ENCODE data around the gene MGAM2.

The MGAM2 gene

GRCh38 chr7:142114207-142114606 lies 2.7 kb downstream of the MGAM2 start:
- DNase-seq (ENCODE audit: low read depth), result no peak
- TF ChIP-seq, protein P1, sequence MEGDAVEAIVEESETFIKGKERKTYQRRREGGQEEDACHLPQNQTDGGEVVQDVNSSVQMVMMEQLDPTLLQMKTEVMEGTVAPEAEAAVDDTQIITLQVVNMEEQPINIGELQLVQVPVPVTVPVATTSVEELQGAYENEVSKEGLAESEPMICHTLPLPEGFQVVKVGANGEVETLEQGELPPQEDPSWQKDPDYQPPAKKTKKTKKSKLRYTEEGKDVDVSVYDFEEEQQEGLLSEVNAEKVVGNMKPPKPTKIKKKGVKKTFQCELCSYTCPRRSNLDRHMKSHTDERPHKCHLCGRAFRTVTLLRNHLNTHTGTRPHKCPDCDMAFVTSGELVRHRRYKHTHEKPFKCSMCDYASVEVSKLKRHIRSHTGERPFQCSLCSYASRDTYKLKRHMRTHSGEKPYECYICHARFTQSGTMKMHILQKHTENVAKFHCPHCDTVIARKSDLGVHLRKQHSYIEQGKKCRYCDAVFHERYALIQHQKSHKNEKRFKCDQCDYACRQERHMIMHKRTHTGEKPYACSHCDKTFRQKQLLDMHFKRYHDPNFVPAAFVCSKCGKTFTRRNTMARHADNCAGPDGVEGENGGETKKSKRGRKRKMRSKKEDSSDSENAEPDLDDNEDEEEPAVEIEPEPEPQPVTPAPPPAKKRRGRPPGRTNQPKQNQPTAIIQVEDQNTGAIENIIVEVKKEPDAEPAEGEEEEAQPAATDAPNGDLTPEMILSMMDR (IDR thresholded peaks at IDR 0.05; ENCODE audit: control insufficient read depth, extremely low read depth, insufficient read depth), result no peak
- H3K4me3 ChIP-seq (ENCODE audit: low read depth, low read length), result no peak overlapping the region

GRCh38 chr7:142120524-142120923 lies 9.0 kb downstream of the MGAM2 start:
- H3K4me3 ChIP-seq (ENCODE audit: low read depth, low read length), result no peak overlapping the region
- TF ChIP-seq, protein P1 (IDR thresholded peaks at IDR 0.05; ENCODE audit: control insufficient read depth, extremely low read depth, insufficient read depth), result no peak
- no peak for DNase-seq (ENCODE audit: low read depth)

GRCh38 chr7:142123184-142123583 lies 11.7 kb downstream of the MGAM2 start:
- no peak overlapping the region for H3K4me3 ChIP-seq (ENCODE audit: low read depth, low read length)
- DNase-seq (ENCODE audit: low read depth), result no peak
- TF ChIP-seq, protein P1 (IDR thresholded peaks at IDR 0.05; ENCODE audit: control insufficient read depth, extremely low read depth, insufficient read depth), result no peak

DNA sequence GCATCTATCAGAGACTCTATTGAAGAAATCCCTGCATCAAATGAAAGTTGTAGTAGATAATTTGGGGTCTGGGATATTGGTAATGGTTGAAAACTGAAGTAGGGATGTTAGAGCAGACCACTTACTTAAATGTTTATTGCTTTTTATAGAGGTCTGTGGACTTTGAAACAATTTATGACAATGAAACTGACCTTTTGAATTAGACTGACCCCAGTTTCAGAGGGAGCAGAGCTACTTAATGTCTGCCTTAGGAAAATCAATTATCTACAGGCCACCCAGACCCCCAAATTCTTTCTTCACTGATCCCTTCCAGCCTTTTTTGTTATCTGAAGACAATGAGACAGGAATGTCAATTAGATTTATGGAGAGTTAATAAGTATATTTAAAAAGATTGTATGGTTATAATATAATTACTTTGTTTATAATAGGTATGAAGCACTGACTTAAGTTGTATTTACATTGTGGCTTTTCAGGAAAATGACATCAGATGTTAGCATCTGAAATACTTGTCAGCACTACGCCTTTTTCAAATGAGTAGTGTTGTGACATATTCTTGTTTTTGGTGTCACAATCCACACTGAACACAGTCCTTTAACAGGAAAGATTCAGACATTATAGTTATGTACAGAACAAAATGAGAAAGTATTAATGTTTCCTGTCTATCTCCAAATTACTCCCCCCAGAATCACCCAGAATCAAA lies 13.9 kb downstream of the MGAM2 start:
- no peak overlapping the region for H3K4me3 ChIP-seq (ENCODE audit: low read depth, low read length)
- TF ChIP-seq, protein P1 (IDR thresholded peaks at IDR 0.05; ENCODE audit: control insufficient read depth, extremely low read depth, insufficient read depth), result no peak
- DNase-seq (ENCODE audit: low read depth), result no peak

- no peak for DNase-seq (ENCODE audit: low read depth)
- TF ChIP-seq, protein P1 (IDR thresholded peaks at IDR 0.05; ENCODE audit: control insufficient read depth, extremely low read depth, insufficient read depth), result no peak
- no peak overlapping the region for H3K4me3 ChIP-seq (ENCODE audit: low read depth, low read length)
Observed at GRCh38 chr7:142130267-142130666, 18.7 kb downstream of the MGAM2 start.

DNA sequence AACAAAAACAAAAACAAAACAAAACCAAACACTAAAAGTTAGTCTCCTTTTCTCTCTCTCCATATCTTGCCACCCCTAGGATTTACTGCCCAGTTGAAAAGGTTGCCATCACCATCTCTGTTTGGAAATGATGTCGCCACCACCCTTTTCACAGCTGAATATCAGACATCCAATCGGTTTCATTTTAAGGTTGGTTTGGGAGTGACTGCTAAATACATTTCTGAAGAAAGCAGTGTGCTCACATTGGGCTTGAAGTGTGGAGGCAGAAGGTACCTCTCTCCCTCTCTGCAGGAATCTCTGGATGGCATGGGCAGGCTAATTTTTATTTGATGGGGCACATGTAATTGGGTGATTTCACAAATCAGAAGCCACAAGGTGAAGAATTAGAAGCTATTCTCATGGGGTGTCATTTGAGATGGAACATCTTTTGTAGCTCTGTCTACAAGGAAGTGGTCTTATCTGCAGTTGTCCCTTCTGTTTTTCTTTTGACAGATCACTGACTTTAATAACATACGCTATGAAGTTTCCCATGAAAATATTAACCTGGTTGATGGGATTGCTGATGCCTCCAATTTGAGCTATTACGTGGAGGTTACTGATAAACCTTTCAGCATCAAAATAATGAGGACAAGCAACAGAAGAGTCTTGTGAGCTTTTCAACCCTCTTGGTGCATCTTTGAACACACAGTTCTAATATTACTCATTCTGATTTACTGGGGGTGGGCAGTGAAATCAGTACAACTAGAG lies 20.1 kb downstream of the MGAM2 start:
- TF ChIP-seq, protein P1 (IDR thresholded peaks at IDR 0.05; ENCODE audit: control insufficient read depth, extremely low read depth, insufficient read depth), result no peak
- no peak overlapping the region for H3K4me3 ChIP-seq (ENCODE audit: low read depth, low read length)
- DNase-seq (ENCODE audit: low read depth), result no peak

Measured in LNCaP clone FGC (cell line).